PC-3 (cell line): ENCODE results near the gene PHF19. TPM values are rescaled to one million over a fixed set of nuclear protein-coding genes. Genes with fewer than 3 reads are reported as not detected.
A peak's percentile ranks its signal among the peaks of the same experiment; 100 is the strongest.

Source experiments
- ATAC-seq: fragments of 200-7000 bp; cut with Tn5 transposase; 2 replicates; pipeline ENCODE4 v1.9.1; 2020; ENCODE audit warnings: mild to moderate bottlenecking, moderate library complexity
- BruUV-seq: library from RNA; stranded (reverse); fragments of 400-500 nt; replicated peaks from 2 replicates; lab custom pipeline; 2021; lab: Mats Ljungman, UMichigan
- CTCF ChIA-PET: fragments of 300-600 bp; sonication (Branson Sonifier 250); formaldehyde crosslinking; loops from one replicate; lab custom pipeline; 2022; ENCODE audit warnings: antibody characterized with exemption; lab: Charles Lee
- POLR2A ChIA-PET: fragments of 300-600 bp; sonication (Branson Sonifier 250); formaldehyde crosslinking; loops from one replicate; lab custom pipeline; 2022; ENCODE audit warnings: antibody characterized with exemption; ENCODE audit not compliant: unreplicated experiment; lab: Charles Lee
- DNase-seq: peaks from one replicate; pipeline ENCODE4 v3.0.0-alpha.2; 2015
- H2AFZ ChIP-seq: fragments of 300-600 bp; sonication (generic); 2 replicates; pipeline ENCODE4 v1.6.0; 2016; ENCODE audit warnings: antibody characterized with exemption, low read length
- H3F3A ChIP-seq: fragments of 300-600 bp; sonication (generic); one replicate; pipeline ENCODE4 v1.6.0; 2017; ENCODE audit warnings: antibody characterized with exemption, low read length, control low read depth, mild to moderate bottlenecking; ENCODE audit not compliant: unreplicated experiment
- H3K27ac ChIP-seq: fragments of 300-600 bp; sonication (generic); 2 replicates; pipeline ENCODE4 v1.5.1; 2016; ENCODE audit warnings: mild to moderate bottlenecking, low read length
- H3K27me3 ChIP-seq: fragments of 300-600 bp; sonication (generic); 2 replicates; pipeline ENCODE4 v1.6.1; 2016; ENCODE audit warnings: low read length, mixed read lengths
- H3K36me3 ChIP-seq: fragments of 300-600 bp; sonication (generic); 2 replicates; pipeline ENCODE4 v1.6.1; 2016; ENCODE audit warnings: low read depth, mixed run types, low read length, mixed read lengths
- H3K4me1 ChIP-seq: fragments of 300-600 bp; sonication (generic); 2 replicates; pipeline ENCODE4 v1.5.1; 2016; ENCODE audit warnings: low read length; ENCODE audit not compliant: insufficient read depth
- H3K4me2 ChIP-seq: fragments of 300-600 bp; sonication (generic); 2 replicates; pipeline ENCODE4 v1.6.0; 2016; ENCODE audit warnings: low read length
- H3K4me3 ChIP-seq: fragments of 300-600 bp; sonication (generic); 2 replicates; pipeline ENCODE4 v1.5.1; 2016; ENCODE audit warnings: mild to moderate bottlenecking, low read length, mixed read lengths
- H3K79me2 ChIP-seq: fragments of 300-600 bp; sonication (generic); 2 replicates; pipeline ENCODE4 v1.6.1; 2017; ENCODE audit warnings: low read length, mixed read lengths
- H3K9ac ChIP-seq: fragments of 300-600 bp; sonication (generic); 2 replicates; pipeline ENCODE4 v1.6.0; 2016; ENCODE audit warnings: mild to moderate bottlenecking, low read length
- H3K9me2 ChIP-seq: fragments of 300-600 bp; sonication (generic); replicated peaks from 2 replicates; pipeline ENCODE4 v1.6.1; 2016; ENCODE audit warnings: mixed run types, low read length, mixed read lengths
- H3K9me3 ChIP-seq: fragments of 300-600 bp; sonication (generic); 2 replicates; pipeline ENCODE4 v1.6.1; 2016; ENCODE audit warnings: low read length, mixed read lengths
- H4K20me1 ChIP-seq: fragments of 300-600 bp; sonication (generic); 2 replicates; pipeline ENCODE4 v1.6.1; 2016; ENCODE audit warnings: low read length, mixed read lengths
- CTCF ChIP-seq: fragments of 300-600 bp; sonication (generic); conservative IDR thresholded peaks from 2 replicates; pipeline ENCODE4 v1.5.1; 2017; ENCODE audit warnings: antibody characterized with exemption, low read depth, mild to moderate bottlenecking, low read length
- EZH2 ChIP-seq: fragments of 300-600 bp; sonication (generic); IDR thresholded peaks from one replicate; pipeline ENCODE4 v1.6.1; 2017; ENCODE audit warnings: antibody characterized with exemption, mild to moderate bottlenecking, low read length; ENCODE audit not compliant: unreplicated experiment
- EZH2phosphoT487 ChIP-seq: fragments of 300-600 bp; sonication (generic); IDR thresholded peaks from 2 replicates; pipeline ENCODE4 v1.6.1; 2018; ENCODE audit warnings: mild to moderate bottlenecking, antibody characterized with exemption, low read length, borderline replicate concordance
- intact Hi-C: fragments of 100-400 bp; cut with micrococcal nuclease; formaldehyde crosslinking; loops from 2 replicates; pipeline ENCODE4 v1.9.0; 2023
- total RNA-seq: library from RNA; depleted of rRNA; stranded (reverse); fragments of >200 nt; gene quantifications from 2 replicates; pipeline ENCODE4 v1.2.3, GENCODE V29; 2014

The PHF19 gene
- total RNA-seq, 1 experiment from 2014 or later, result 104 TPM

DNA sequence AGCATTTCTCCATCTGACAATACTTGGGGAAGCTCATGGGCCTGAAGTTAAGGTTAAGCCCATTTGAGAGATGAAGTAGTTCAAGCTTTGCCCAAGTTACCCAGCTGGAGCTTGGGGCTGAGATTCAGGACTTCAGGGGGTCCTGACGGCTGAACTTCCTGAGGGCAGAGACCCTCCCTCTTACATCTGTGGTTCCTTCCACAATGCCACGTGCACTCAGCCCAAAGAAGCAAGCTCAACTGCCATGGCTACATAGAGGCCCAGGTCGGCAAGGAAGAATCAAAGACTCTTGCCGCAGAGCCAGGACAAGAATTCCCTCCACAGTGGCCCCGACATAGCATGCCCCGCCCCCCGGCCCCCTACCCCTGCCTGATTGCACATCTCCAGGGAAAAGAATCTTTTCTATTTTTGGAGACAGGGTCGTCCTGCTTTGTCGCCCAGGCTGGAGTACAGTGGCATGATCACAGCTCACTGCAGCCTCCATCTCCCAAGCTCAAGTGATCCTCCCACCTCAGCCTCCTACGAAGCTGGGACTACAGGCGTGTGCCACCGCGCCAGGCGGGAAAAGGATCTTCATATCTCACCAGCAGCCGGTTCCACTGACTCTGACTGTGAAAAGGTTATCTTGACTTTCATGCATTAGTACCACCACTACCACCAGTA, 9.2 kb downstream of the PHF19 start:
- POLR2A ChIA-PET, result no interaction called here
- peak overlapping the region; percentile 75 for H3K4me2 ChIP-seq

GRCh38 chr9:120866651-120867050, 10.3 kb downstream of the PHF19 start:
- POLR2A ChIA-PET, result no interaction called here
- Histone ChIP-seq H3K4me2 (no peak overlapping the region), H4K20me1 (no peaks in the 10 kb centered on the region), H3K9me2 (no peaks in the 10 kb centered on the region), H3K9ac (no peak overlapping the region), H3K4me1 (peaks cover 6% of the 10 kb centered on the region), H3K27me3 (no peaks in the 10 kb centered on the region), H3F3A (no peaks in the 10 kb centered on the region), H3K36me3 (peaks cover 12% of the 10 kb centered on the region), H3K79me2 (no peaks in the 10 kb centered on the region), H3K27ac (no peak overlapping the region), H2AFZ (no peak overlapping the region), H3K9me3 (no peaks in the 10 kb centered on the region), H3K4me3 (no peak overlapping the region)
- BruUV-seq, result no TSS peak
- no peak for TF ChIP-seq CTCF
- no peak for TF ChIP-seq EZH2phosphoT487
- no peak for TF ChIP-seq EZH2
- CTCF ChIA-PET, result no interaction called here
- ATAC-seq, result no peak
- intact Hi-C loops, result no loop called here
- DNase-seq, result no peak

More for the DNA sequence above, 9.2 kb downstream of the PHF19 start:
- TF ChIP-seq EZH2phosphoT487, result no peak
- no peak for TF ChIP-seq EZH2
- no peak for TF ChIP-seq CTCF
- no peaks in the 10 kb centered on the region for H3F3A ChIP-seq
- no peaks in the 10 kb centered on the region for H4K20me1 ChIP-seq
- peaks cover 19% of the 10 kb centered on the region for H3K36me3 ChIP-seq
- ATAC-seq, result no peak
- peaks cover 2% of the 10 kb centered on the region; the same call in 1 of the 2 replicates for H3K79me2 ChIP-seq
- H3K27me3 ChIP-seq, result no peaks in the 10 kb centered on the region
- H3K9ac ChIP-seq, result peak overlapping the region; percentile 60
- H3K4me3 ChIP-seq, result peak overlapping the region; percentile 52; the same call in 1 of the 2 replicates
- peak overlapping the region; percentile 41; the same call in 1 of the 2 replicates for H3K27ac ChIP-seq
- intact Hi-C loops, result no loop called here
- peak overlapping the region; percentile 77 for H2AFZ ChIP-seq
- CTCF ChIA-PET, result interaction anchor here (0.6 kb wide), 1 partner anchor 101 kb away, joined by 3 read pairs; no protein-coding TSS in a partner anchor
- H3K9me2 ChIP-seq, result no peaks in the 10 kb centered on the region
- DNase-seq, result no peak
- BruUV-seq, result no TSS peak
- no peaks in the 10 kb centered on the region for H3K9me3 ChIP-seq
- H3K4me1 ChIP-seq, result peaks cover 7% of the 10 kb centered on the region

- Histone ChIP-seq H3K79me2 (no peaks in the 10 kb centered on the region), H2AFZ (no peak overlapping the region), H3F3A (no peaks in the 10 kb centered on the region), H4K20me1 (no peaks in the 10 kb centered on the region), H3K9ac (no peak overlapping the region), H3K27me3 (no peaks in the 10 kb centered on the region), H3K4me3 (no peak overlapping the region), H3K4me2 (no peak overlapping the region), H3K9me3 (no peaks in the 10 kb centered on the region), H3K9me2 (no peaks in the 10 kb centered on the region), H3K4me1 (peaks cover 6% of the 10 kb centered on the region), H3K27ac (no peak overlapping the region), H3K36me3 (peaks cover 5% of the 10 kb centered on the region; the same call in 1 of the 2 replicates)
- intact Hi-C loops, result no loop called here
- no TSS peak for BruUV-seq
- TF ChIP-seq CTCF, result no peak
- TF ChIP-seq EZH2phosphoT487, result no peak
- no peak for TF ChIP-seq EZH2
- ChIA-PET POLR2A (no interaction called here), CTCF (no interaction called here)
- ATAC-seq (no peak), DNase-seq (no peak)
Observed at GRCh38 chr9:120865809-120866208, 11.2 kb downstream of the PHF19 start.
